Liver (tissue), 9 donors: ENCODE results near the gene RAD51B. TPM values are rescaled to one million over a fixed set of nuclear protein-coding genes. Genes with fewer than 3 reads are reported as not detected.

ENCODE experiments used
- DNase-seq: peaks from one replicate; pipeline ENCODE4 v3.0.0-alpha.2; 2017; ENCODE audit warnings: low spot score
- H3K27ac ChIP-seq, 2 donors: one replicate each; pipeline ENCODE4 v1.7.0; 2013; ENCODE audit warnings: inconsistent platforms in 2 of 2, low read length in 2 of 2, control low read depth in 1 of 2, low read depth in 1 of 2, mild to moderate bottlenecking in 1 of 2
- H3K27me3 ChIP-seq, 4 donors: one replicate each; pipeline versions ENCODE4 v1.6.1 to v1.7.0; 2013; ENCODE audit warnings: low read length in 3 of 4, inconsistent platforms in 1 of 4, mild to moderate bottlenecking in 1 of 4, moderate library complexity in 1 of 4; ENCODE audit not compliant: control insufficient read depth in 4 of 4, insufficient read depth in 4 of 4
- H3K36me3 ChIP-seq, 4 donors: one replicate each; pipeline versions ENCODE4 v1.6.1 to v1.7.0; 2013; ENCODE audit warnings: low read length in 3 of 4, mild to moderate bottlenecking in 3 of 4, low read depth in 1 of 4, moderate library complexity in 1 of 4; ENCODE audit not compliant: control insufficient read depth in 4 of 4, insufficient read depth in 3 of 4
- H3K4me1 ChIP-seq, 4 donors: one replicate each; pipeline versions ENCODE4 v1.6.1 to v1.7.0; 2013; ENCODE audit warnings: low read length in 3 of 4, mild to moderate bottlenecking in 3 of 4, moderate library complexity in 1 of 4; ENCODE audit not compliant: control insufficient read depth in 4 of 4, insufficient read depth in 4 of 4
- H3K4me3 ChIP-seq, 3 donors: one replicate each; pipeline versions ENCODE4 v1.6.1 to v1.7.0; 2013; ENCODE audit warnings: low read length in 3 of 3, control low read depth in 1 of 3, low read depth in 1 of 3, mild to moderate bottlenecking in 1 of 3
- H3K9ac ChIP-seq, 2 donors: one replicate each; pipeline ENCODE4 v1.7.0; 2013; ENCODE audit warnings: low read length in 2 of 2, mild to moderate bottlenecking in 2 of 2, moderate library complexity in 2 of 2, control low read depth in 1 of 2, low read depth in 1 of 2
- H3K9me3 ChIP-seq, 4 donors: one replicate each; pipeline versions ENCODE4 v1.6.1 to v1.7.0; 2013; ENCODE audit warnings: low read length in 3 of 4; ENCODE audit not compliant: control insufficient read depth in 4 of 4
- ATF3 ChIP-seq: IDR thresholded peaks from 2 replicates; pipeline ENCODE4 v1.6.1; 2016; ENCODE audit warnings: antibody characterized with exemption
- CTCF ChIP-seq: fragments of 150-350 bp; IDR thresholded peaks from 2 replicates; pipeline ENCODE4 v1.5.1; 2017; ENCODE audit warnings: improper control_type of control experiment, low read depth, low read length; ENCODE audit not compliant: missing input control
- EGR1 ChIP-seq, 2 donors: IDR thresholded peaks; 2 replicates each; pipeline ENCODE4 v1.6.1; 2016 to 2018; ENCODE audit warnings: antibody characterized with exemption in 2 of 2, low read depth in 2 of 2
- FOXA1 ChIP-seq: IDR thresholded peaks from 2 replicates; pipeline ENCODE4 v1.6.1; 2016; ENCODE audit warnings: antibody characterized with exemption
- FOXA2 ChIP-seq: IDR thresholded peaks from 2 replicates; pipeline ENCODE4 v1.6.1; 2016; ENCODE audit warnings: antibody characterized with exemption
- GABPA ChIP-seq, 2 donors: IDR thresholded peaks in 1 of 2; conservative IDR thresholded peaks in 1 of 2; 2 replicates each; pipeline ENCODE4 v1.6.1; 2016; ENCODE audit warnings: antibody characterized with exemption in 2 of 2, mild to moderate bottlenecking in 1 of 2, moderate library complexity in 1 of 2
- HNF4A ChIP-seq, 2 donors: conservative IDR thresholded peaks; 2 replicates each; pipeline ENCODE4 v1.6.1; 2016; ENCODE audit warnings: antibody characterized with exemption in 2 of 2, mild to moderate bottlenecking in 2 of 2
- HNF4G ChIP-seq: IDR thresholded peaks from 2 replicates; pipeline ENCODE4 v1.6.1; 2016; ENCODE audit warnings: antibody characterized with exemption
- JUND ChIP-seq, 2 donors: IDR thresholded peaks; 2 replicates each; pipeline ENCODE4 v1.6.1; 2016; ENCODE audit warnings: antibody characterized with exemption in 2 of 2
- NR2F2 ChIP-seq: IDR thresholded peaks from 2 replicates; pipeline ENCODE4 v1.6.1; 2016; ENCODE audit warnings: antibody characterized with exemption
- RAD21 ChIP-seq, 2 donors: IDR thresholded peaks; 2 replicates each; pipeline ENCODE4 v1.6.1; 2016; ENCODE audit warnings: antibody characterized with exemption in 2 of 2, mild to moderate bottlenecking in 2 of 2
- REST ChIP-seq: IDR thresholded peaks from 2 replicates; pipeline ENCODE4 v1.6.1; 2016; ENCODE audit warnings: antibody characterized with exemption, mild to moderate bottlenecking
- RXRA ChIP-seq, 2 donors: IDR thresholded peaks; 2 replicates each; pipeline ENCODE4 v1.6.1; 2017 to 2018; ENCODE audit warnings: antibody characterized with exemption in 2 of 2, mild to moderate bottlenecking in 1 of 2
- SP1 ChIP-seq: IDR thresholded peaks from 2 replicates; pipeline ENCODE4 v1.6.1; 2018; ENCODE audit warnings: antibody characterized with exemption, mild to moderate bottlenecking
- TAF1 ChIP-seq: conservative IDR thresholded peaks from 2 replicates; pipeline ENCODE4 v1.6.1; 2016; ENCODE audit warnings: antibody characterized with exemption, mild to moderate bottlenecking
- YY1 ChIP-seq: IDR thresholded peaks from 2 replicates; pipeline ENCODE4 v1.6.1; 2016; ENCODE audit warnings: antibody characterized with exemption, mild to moderate bottlenecking
- WGBS: extraction: QIAGEN DNeasy Blood & Tissue Kit; methylation state at CpG from one replicate; pipeline ENCODE4 v1.1.7; 2013; 5-methylcytosine and 5-hydroxymethylcytosine counted together
- polyA plus RNA-seq, 2 donors: library from polyadenylated mRNA; stranded (reverse) in 1 of 2; unstranded in 1 of 2; fragments of 200-250 nt in 1 of 2; fragments of >200 nt in 1 of 2; fragmentation: Nextera tagmentation in 1 of 2; extraction: Ambion mirVana in 1 of 2; gene quantifications; one replicate each; pipeline versions ENCODE4 v1.2.1 to v1.2.3, GENCODE V29; 2013 to 2015
- total RNA-seq, 2 donors: library from RNA; depleted of rRNA; stranded (reverse); fragments of >200 nt; gene quantifications; one replicate each; pipeline ENCODE4 v1.2.3, GENCODE V29; 2014
- TF ChIP-seq, protein P1 (sequence below): IDR thresholded peaks from 2 replicates; pipeline ENCODE4 v1.6.1; 2016; ENCODE audit warnings: antibody characterized with exemption
- TF ChIP-seq, protein P2 (sequence below): IDR thresholded peaks from 2 replicates; pipeline ENCODE4 v1.6.1; 2016; ENCODE audit warnings: antibody characterized with exemption
- donor health status: healthy.
- donor health status: healthy.
- donor health status: healthy.
- donor health status: healthy.
- donor health status: healthy.

RAD51B gene
- total and polyA plus RNA-seq, 4 donors = 0.81 to 12.9 (median 2.4) TPM

DNA sequence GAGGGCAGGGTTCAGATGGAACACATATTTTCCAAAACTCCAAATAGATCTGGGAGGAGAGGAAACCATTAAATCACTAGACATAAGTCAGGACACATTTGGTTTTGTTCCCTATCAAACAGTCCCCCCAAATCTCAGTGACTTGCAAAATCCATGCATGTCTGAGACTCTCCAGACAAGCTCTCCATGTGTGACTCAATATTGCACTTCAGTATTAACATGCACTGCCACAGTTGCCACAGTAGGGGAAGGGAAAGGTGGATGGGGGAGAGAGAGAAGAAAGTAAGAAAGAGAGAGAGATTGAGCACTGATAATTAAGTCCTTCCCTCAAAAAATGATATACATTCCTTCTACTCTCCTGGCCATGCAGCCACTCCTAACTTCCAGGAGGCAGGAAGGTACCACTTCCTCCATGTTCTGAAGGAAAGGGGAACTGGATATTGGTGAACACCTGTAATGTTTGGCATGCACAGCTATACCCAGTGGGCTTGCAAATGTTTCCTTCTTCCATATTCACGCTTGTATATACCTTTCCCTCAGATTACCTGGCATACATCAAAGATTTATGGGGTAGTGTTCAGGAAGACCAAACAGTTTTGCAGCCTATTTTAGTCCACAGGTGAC lies 663.3 kb downstream of the RAD51B start (continued):
- no peak for TF ChIP-seq CTCF
- no peak for TF ChIP-seq HNF4A (conservative IDR thresholded peaks at IDR 0.05)
- no peak for TF ChIP-seq SP1
- TF ChIP-seq EGR1 (IDR thresholded peaks at IDR 0.05; ENCODE audit: low read depth in 2 of 2) = no peak
- no peak for TF ChIP-seq TAF1
- TF ChIP-seq RAD21 (IDR thresholded peaks at IDR 0.05) = no peak

- DNase-seq = no peak
- H3K9ac ChIP-seq = no peak overlapping the region
- H3K27me3 ChIP-seq = no peaks in the 10 kb centered on the region
- H3K9me3 ChIP-seq = no peaks in the 10 kb centered on the region
- H3K36me3 ChIP-seq = no peaks in the 10 kb centered on the region
- WGBS = 33% methylated on average over 7 of the region's 7 CpGs
- no peak overlapping the region for H3K4me3 ChIP-seq
- H3K27ac ChIP-seq = peak overlapping the region; percentile 68 to 86
- TF ChIP-seq EGR1 (IDR thresholded peaks at IDR 0.05; ENCODE audit: low read depth in 2 of 2) (no peak), SP1 (peak; percentile 86), CTCF (no peak), RXRA (IDR thresholded peaks at IDR 0.05) (peak; percentile 73 to 91), NR2F2 (no peak), HNF4A (conservative IDR thresholded peaks at IDR 0.05) (peak; percentile 57 to 74), REST (peak; percentile 82), JUND (IDR thresholded peaks at IDR 0.05) (peak in 1 of 2 donors; percentile 67), RAD21 (IDR thresholded peaks at IDR 0.05) (peak; percentile 49 to 64), YY1 (peak; percentile 65), GABPA (IDR thresholded peaks at IDR 0.05 in 1 of 2, conservative IDR thresholded peaks at IDR 0.05 in 1 of 2) (no peak), TAF1 (peak; percentile 30), FOXA1 (peak; percentile 93), ATF3 (no peak), HNF4G (peak; percentile 28), FOXA2 (peak; percentile 92)
- TF ChIP-seq, protein P1, sequence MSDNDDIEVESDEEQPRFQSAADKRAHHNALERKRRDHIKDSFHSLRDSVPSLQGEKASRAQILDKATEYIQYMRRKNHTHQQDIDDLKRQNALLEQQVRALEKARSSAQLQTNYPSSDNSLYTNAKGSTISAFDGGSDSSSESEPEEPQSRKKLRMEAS = peak; percentile 6
- TF ChIP-seq, protein P2, sequence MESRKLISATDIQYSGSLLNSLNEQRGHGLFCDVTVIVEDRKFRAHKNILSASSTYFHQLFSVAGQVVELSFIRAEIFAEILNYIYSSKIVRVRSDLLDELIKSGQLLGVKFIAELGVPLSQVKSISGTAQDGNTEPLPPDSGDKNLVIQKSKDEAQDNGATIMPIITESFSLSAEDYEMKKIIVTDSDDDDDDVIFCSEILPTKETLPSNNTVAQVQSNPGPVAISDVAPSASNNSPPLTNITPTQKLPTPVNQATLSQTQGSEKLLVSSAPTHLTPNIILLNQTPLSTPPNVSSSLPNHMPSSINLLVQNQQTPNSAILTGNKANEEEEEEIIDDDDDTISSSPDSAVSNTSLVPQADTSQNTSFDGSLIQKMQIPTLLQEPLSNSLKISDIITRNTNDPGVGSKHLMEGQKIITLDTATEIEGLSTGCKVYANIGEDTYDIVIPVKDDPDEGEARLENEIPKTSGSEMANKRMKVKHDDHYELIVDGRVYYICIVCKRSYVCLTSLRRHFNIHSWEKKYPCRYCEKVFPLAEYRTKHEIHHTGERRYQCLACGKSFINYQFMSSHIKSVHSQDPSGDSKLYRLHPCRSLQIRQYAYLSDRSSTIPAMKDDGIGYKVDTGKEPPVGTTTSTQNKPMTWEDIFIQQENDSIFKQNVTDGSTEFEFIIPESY = peak; percentile 48
- H3K4me1 ChIP-seq = peaks cover 6 to 27% (median 20%) of the 10 kb centered on the region in 4 donors
Observed at GRCh38 chr14:68486033-68486732, 666.6 kb downstream of the RAD51B start.
